HepG2 (cell line): Measurements from ENCODE around the gene ZNF772. TPM values are rescaled to one million over a fixed set of nuclear protein-coding genes. Genes with fewer than 3 reads are reported as not detected.

Source experiments
- ATAC-seq: fragments of 200-7000 bp; cut with Tn5 transposase; 3 replicates; pipeline ENCODE4 v1.9.1; 2020; ENCODE audit warnings: mild to moderate bottlenecking, moderate library complexity
- BruUV-seq: library from RNA; stranded (reverse); fragments of 400-500 nt; replicated peaks from 2 replicates; lab custom pipeline; 2021; lab: Mats Ljungman, UMichigan
- CTCF ChIA-PET: fragments of 300-600 bp; formaldehyde crosslinking; extraction: SDS; loops from one replicate; lab custom pipeline; 2021; ENCODE audit warnings: low total read pairs, inconsistent platforms, low intra/inter-chr PET ratio; lab: Yijun Ruan, JAX
- POLR2A ChIA-PET: fragments of 350-600 bp; sonication (Branson Sonifier 250); formaldehyde crosslinking; loops from one replicate; lab custom pipeline; 2020; ENCODE audit warnings: antibody characterized with exemption, inconsistent platforms; lab: Yijun Ruan, JAX
- DNase-seq: peaks from one replicate; pipeline ENCODE4 v3.0.0-alpha.2; 2015; ENCODE audit warnings: low spot score
- FAIRE-seq: peaks from 3 replicates; lab custom pipeline; 2011; peaks lifted over from hg19 to GRCh38; lab: Jason Lieb, UNC
- H2AFZ ChIP-seq: one replicate; pipeline ENCODE4 v1.6.1; 2011; ENCODE audit warnings: low read length, inconsistent platforms
- H3K27ac ChIP-seq: fragments of 300-600 bp; 3 replicates; pipeline ENCODE4 v1.8.0; 2011; ENCODE audit warnings: mixed run types, mild to moderate bottlenecking, mixed read lengths, low read length, inconsistent platforms; ENCODE audit not compliant: insufficient read depth; ENCODE audit errors: extremely low read length
- H3K27me3 ChIP-seq, 2 experiments: fragments of 200-600 bp in 1 of 2; 2 replicates in 1 of 2; 3 replicates in 1 of 2; pipeline versions ENCODE4 v1.6.0 to v1.8.0; 2011; ENCODE audit warnings: low read length in 2 of 2, mild to moderate bottlenecking in 2 of 2, moderate library complexity in 2 of 2, inconsistent platforms in 1 of 2; ENCODE audit not compliant: insufficient read depth in 2 of 2, control insufficient read depth in 1 of 2
- H3K36me3 ChIP-seq, 2 experiments: fragments of 200-600 bp in 1 of 2; replicated peaks in 1 of 2; 2 replicates in 1 of 2; 3 replicates in 1 of 2; pipeline versions ENCODE4 v1.5.1 to v1.8.0; 2011; ENCODE audit warnings: low read length in 2 of 2, inconsistent platforms in 1 of 2; ENCODE audit not compliant: insufficient read depth in 2 of 2, control insufficient read depth in 1 of 2
- H3K4me1 ChIP-seq: 2 replicates; pipeline ENCODE4 v1.5.1; 2012; ENCODE audit warnings: low read length, inconsistent platforms; ENCODE audit not compliant: insufficient read depth
- H3K4me2 ChIP-seq: 2 replicates; pipeline ENCODE4 v1.6.0; 2011; ENCODE audit warnings: low read depth, low read length, inconsistent platforms
- H3K4me3 ChIP-seq, 3 experiments: fragments of 200-600 bp in 1 of 3; sonication (generic), shearing (Covaris generic) in 1 of 3; replicated peaks in 1 of 3; 2 replicates each; pipeline ENCODE4 v1.5.1; 2011 to 2016; ENCODE audit warnings: low read length in 3 of 3, inconsistent platforms in 2 of 3, low read depth in 2 of 3, mild to moderate bottlenecking in 2 of 3, control low read depth in 1 of 3, mixed read lengths in 1 of 3; ENCODE audit not compliant: insufficient read depth in 1 of 3
- H3K79me2 ChIP-seq: one replicate; pipeline ENCODE4 v1.6.1; 2011; ENCODE audit warnings: low read length, inconsistent platforms; ENCODE audit not compliant: insufficient read depth
- H3K9ac ChIP-seq: 2 replicates; pipeline ENCODE4 v1.6.0; 2011; ENCODE audit warnings: mild to moderate bottlenecking, low read depth, low read length, inconsistent platforms; ENCODE audit not compliant: insufficient read depth
- H3K9me3 ChIP-seq: 2 replicates; pipeline ENCODE4 v1.5.1; 2012; ENCODE audit warnings: mild to moderate bottlenecking, low read length
- H4K20me1 ChIP-seq: 2 replicates; pipeline ENCODE4 v1.6.0; 2011; ENCODE audit warnings: inconsistent platforms, mild to moderate bottlenecking, low read length, moderate library complexity; ENCODE audit not compliant: insufficient read depth
- CREM ChIP-seq, 2 experiments: sonication (generic) in 1 of 2; formaldehyde crosslinking in 1 of 2; IDR thresholded peaks; 2 replicates each; pipeline versions ENCODE4 v1.4.0 to v1.6.1; 2016 to 2020; ENCODE audit warnings: antibody characterized with exemption in 1 of 2, mild to moderate bottlenecking in 1 of 2, missing genetic modification reagents in 1 of 2
- ESRRA ChIP-seq: sonication (generic); formaldehyde crosslinking; IDR thresholded peaks from 2 replicates; pipeline ENCODE4 v1.5.1; 2020; ENCODE audit warnings: mild to moderate bottlenecking, low read depth, missing genetic modification reagents
- ETV6 ChIP-seq: sonication (generic); formaldehyde crosslinking; conservative IDR thresholded peaks from 2 replicates; pipeline ENCODE4 v1.4.0; 2020; ENCODE audit warnings: missing genetic modification reagents
- FOXC1 ChIP-seq: sonication (generic); formaldehyde crosslinking; IDR thresholded peaks from 2 replicates; pipeline ENCODE4 v1.8.0; 2022; ENCODE audit warnings: mild to moderate bottlenecking, missing genetic modification reagents, borderline replicate concordance
- FOXM1 ChIP-seq: sonication (generic); formaldehyde crosslinking; IDR thresholded peaks from 2 replicates; pipeline ENCODE4 v1.5.0; 2020; ENCODE audit warnings: missing genetic modification reagents
- HHEX ChIP-seq: IDR thresholded peaks from 2 replicates; pipeline ENCODE4 v1.6.1; 2016; ENCODE audit warnings: control low read depth
- HNRNPL ChIP-seq: fragments of 200-400 bp; formaldehyde crosslinking; IDR thresholded peaks from 2 replicates; pipeline ENCODE4 v1.6.1; 2017; ENCODE audit warnings: mild to moderate bottlenecking, low read depth, low read length
- KLF15 ChIP-seq: sonication (generic); formaldehyde crosslinking; IDR thresholded peaks from 2 replicates; pipeline ENCODE4 v1.8.1; 2023; ENCODE audit warnings: borderline replicate concordance, mild to moderate bottlenecking, inconsistent platforms, missing genetic modification reagents, mixed read lengths
- NFATC3 ChIP-seq: sonication (generic); formaldehyde crosslinking; IDR thresholded peaks from 2 replicates; pipeline ENCODE4 v1.5.1; 2020; ENCODE audit warnings: mild to moderate bottlenecking, missing genetic modification reagents
- NFRKB ChIP-seq: fragments of 450-650 bp; IDR thresholded peaks from 2 replicates; pipeline ENCODE4 v1.6.1; 2017
- NR2F2 ChIP-seq: IDR thresholded peaks from 2 replicates; pipeline ENCODE4 v1.6.1; 2012; ENCODE audit warnings: low read depth, inconsistent platforms, borderline replicate concordance
- PRDM10 ChIP-seq: sonication (generic); formaldehyde crosslinking; IDR thresholded peaks from 2 replicates; pipeline ENCODE4 v1.4.0; 2020; ENCODE audit warnings: low read depth, missing genetic modification reagents
- SIX1 ChIP-seq: sonication (generic); formaldehyde crosslinking; IDR thresholded peaks from 2 replicates; pipeline ENCODE4 v1.4.0; 2020; ENCODE audit warnings: missing genetic modification reagents, borderline replicate concordance
- TIGD3 ChIP-seq: sonication (generic); formaldehyde crosslinking; IDR thresholded peaks from 2 replicates; pipeline ENCODE4 v1.5.1; 2020; ENCODE audit warnings: mild to moderate bottlenecking, missing genetic modification reagents, borderline replicate concordance
- ZNF251 ChIP-seq: sonication (generic); formaldehyde crosslinking; IDR thresholded peaks from 2 replicates; pipeline ENCODE4 v1.9.0; 2021; ENCODE audit warnings: mild to moderate bottlenecking, missing genetic modification reagents
- ZNF431 ChIP-seq: sonication (generic); formaldehyde crosslinking; IDR thresholded peaks from 2 replicates; pipeline ENCODE4 v1.9.0; 2022; ENCODE audit warnings: missing genetic modification reagents, low read depth, mild to moderate bottlenecking, borderline replicate concordance
- WGBS: methylation state at CpG from one replicate; pipeline ENCODE4 v1.1.6; 2017; ENCODE audit warnings: low lambda C conversion rate; 5-methylcytosine and 5-hydroxymethylcytosine counted together
- in situ Hi-C: cut with HindIII; loops from 2 replicates; pipeline ENCODE4 v1.10.0; 2017; ENCODE audit warnings: low pct_unique_long_range_greater_than_20kb; ENCODE audit not compliant: extremely low pct_ligation_motif_present
- intact Hi-C: fragments of 100-400 bp; cut with micrococcal nuclease; formaldehyde crosslinking; loops from one replicate; pipeline ENCODE4 v1.10.0; 2022; ENCODE audit not compliant: unreplicated experiment
- polyA plus RNA-seq, 8 experiments: library from polyadenylated mRNA; depleted of rRNA in 3 of 8; stranded (reverse) in 7 of 8; unstranded in 1 of 8; fragments of >200 nt; fragmentation: Illumina TruSeq in 4 of 8; extraction: Trizol in 4 of 8; gene quantifications; 2 replicates each; pipeline versions ENCODE4 v1.2.1 to v1.2.3, GENCODE V29; 2011 to 2016; ENCODE audit warnings: low read depth in 4 of 8, missing spikeins in 1 of 8, mixed read lengths in 1 of 8; ENCODE audit not compliant: insufficient read depth in 1 of 8
- total RNA-seq, 5 experiments: library from RNA; depleted of rRNA; stranded (reverse); fragments of >200 nt; fragmentation: Illumina TruSeq; extraction: Trizol; gene quantifications; 2 replicates each; pipeline ENCODE4 v1.2.3, GENCODE V29; 2016; ENCODE audit warnings: low read depth in 1 of 5
- TF ChIP-seq, protein P1 (sequence below): sonication (generic); formaldehyde crosslinking; IDR thresholded peaks from 2 replicates; pipeline ENCODE4 v1.5.0; 2020; ENCODE audit warnings: missing genetic modification reagents

ZNF772 gene
- total and polyA plus RNA-seq, 2 of the 13 experiments (the other 11 are each of a cell fraction or from before 2014, with no cell fraction given): 3.1 to 17.2 TPM

- CTCF ChIA-PET: no interaction called here
- no peak for TF ChIP-seq HNRNPL
- TF ChIP-seq FOXC1: peak; percentile 47; the same call in 1 of the 2 replicates
- no peak for TF ChIP-seq FOXM1 (CRISPR knock-in tag)
- TF ChIP-seq ZNF251 (CRISPR knock-in tag): no peak
- TF ChIP-seq PRDM10: peak; percentile 48; the same call in 1 of the 2 replicates
- no peak; the same call in 1 of the 2 replicates for TF ChIP-seq ESRRA (CRISPR knock-in tag)
- TF ChIP-seq, protein P1, sequence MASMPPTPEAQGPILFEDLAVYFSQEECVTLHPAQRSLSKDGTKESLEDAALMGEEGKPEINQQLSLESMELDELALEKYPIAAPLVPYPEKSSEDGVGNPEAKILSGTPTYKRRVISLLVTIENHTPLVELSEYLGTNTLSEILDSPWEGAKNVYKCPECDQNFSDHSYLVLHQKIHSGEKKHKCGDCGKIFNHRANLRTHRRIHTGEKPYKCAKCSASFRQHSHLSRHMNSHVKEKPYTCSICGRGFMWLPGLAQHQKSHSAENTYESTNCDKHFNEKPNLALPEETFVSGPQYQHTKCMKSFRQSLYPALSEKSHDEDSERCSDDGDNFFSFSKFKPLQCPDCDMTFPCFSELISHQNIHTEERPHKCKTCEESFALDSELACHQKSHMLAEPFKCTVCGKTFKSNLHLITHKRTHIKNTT (CRISPR knock-in tag): no peak
- TF ChIP-seq NR2F2: no peak
- peak; percentile 99 for TF ChIP-seq CREM (IDR thresholded peaks at IDR 0.05)
- TF ChIP-seq CREM (CRISPR knock-in tag; IDR thresholded peaks at IDR 0.05): no peak
- TF ChIP-seq TIGD3 (CRISPR knock-in tag): no peak
- TF ChIP-seq SIX1: 0 out of 2 replicates have a peak, but pooled peaks have one; percentile 57
- no peak for TF ChIP-seq NFATC3 (CRISPR knock-in tag)
- TF ChIP-seq ETV6 (CRISPR knock-in tag): no peak
- TF ChIP-seq ZNF431 (CRISPR knock-in tag): no peak
- TF ChIP-seq KLF15: no peak
- TF ChIP-seq NFRKB: no peak
- TF ChIP-seq HHEX (CRISPR knock-in tag): no peak
These were observed 42.0 kb downstream of the ZNF772 start, which contains the start of gene ZNF749 for GRCh38 chr19:57435062-57435978. Gene ZNF749 (plus strand): TSS chr19:57435325. CDS start chr19:57435579, 254 bp downstream.

More at GRCh38 chr19:57435062-57435978, 42.0 kb downstream of the ZNF772 start, which contains the start of gene ZNF749:
- POLR2A ChIA-PET: interaction anchor here (0.5 to 2.0 kb wide), 11 partner anchors 15 to 595 kb away, joined by 3 to 9 read pairs (median 3); partner anchors contain the start of genes PEG3, ZIM2, ZNF304 and ZNF419
- peaks cover 4% of the 10 kb centered on the region; the same call in 1 of the 2 replicates for H4K20me1 ChIP-seq
- FAIRE-seq: peak; percentile 96
- TSS peak; percentile 71 for BruUV-seq
- no peaks in the 10 kb centered on the region for H3K9me3 ChIP-seq
- H3K4me3 ChIP-seq: peak within 1 kb of the TSS; percentile 83 to 98 (median 88)
- in situ Hi-C loops (no loop called here), intact Hi-C loops (loop anchor here (2.0 kb wide), 1 partner anchor 29 kb away; no protein-coding TSS in a partner anchor)
- peaks cover 4 to 10% of the 10 kb centered on the region in 2 experiments for H3K36me3 ChIP-seq
- H3K27me3 ChIP-seq: no peaks in the 10 kb centered on the region; a peak in 1 of 5 replicates
- DNase-seq: peak; percentile 98
- H3K4me2 ChIP-seq: peak within 1 kb of the TSS; percentile 87
- peaks cover 49% of the 10 kb centered on the region for H3K79me2 ChIP-seq
- WGBS: under 1% methylated on average over 42 of the region's 61 CpGs
- peaks cover 22% of the 10 kb centered on the region for H3K4me1 ChIP-seq
- peak; percentile 96 for ATAC-seq
- peak within 1 kb of the TSS; percentile 89 for H2AFZ ChIP-seq
- H3K27ac ChIP-seq: peak within 1 kb of the TSS; percentile 75
- H3K9ac ChIP-seq: peak within 1 kb of the TSS; percentile 80
